Mucosa of gallbladder (tissue), 1 donor: ENCODE measurements around the gene TMEM117. TPM values are rescaled to one million over a fixed set of nuclear protein-coding genes. Genes with fewer than 3 reads are reported as not detected.

Source experiments
- DNase-seq: peaks from one replicate; pipeline ENCODE4 v3.0.0-alpha.2; 2020; ENCODE audit warnings: low spot score
- total RNA-seq: library from RNA; stranded (reverse); gene quantifications from one replicate; pipeline ENCODE4 v1.2.1, GENCODE V29; 2021
- donor health status: DM: no; HTN: no; CAD: no.

The TMEM117 gene
- total RNA-seq, 1 donor from 2014 or later, result 12.0 TPM

DNA sequence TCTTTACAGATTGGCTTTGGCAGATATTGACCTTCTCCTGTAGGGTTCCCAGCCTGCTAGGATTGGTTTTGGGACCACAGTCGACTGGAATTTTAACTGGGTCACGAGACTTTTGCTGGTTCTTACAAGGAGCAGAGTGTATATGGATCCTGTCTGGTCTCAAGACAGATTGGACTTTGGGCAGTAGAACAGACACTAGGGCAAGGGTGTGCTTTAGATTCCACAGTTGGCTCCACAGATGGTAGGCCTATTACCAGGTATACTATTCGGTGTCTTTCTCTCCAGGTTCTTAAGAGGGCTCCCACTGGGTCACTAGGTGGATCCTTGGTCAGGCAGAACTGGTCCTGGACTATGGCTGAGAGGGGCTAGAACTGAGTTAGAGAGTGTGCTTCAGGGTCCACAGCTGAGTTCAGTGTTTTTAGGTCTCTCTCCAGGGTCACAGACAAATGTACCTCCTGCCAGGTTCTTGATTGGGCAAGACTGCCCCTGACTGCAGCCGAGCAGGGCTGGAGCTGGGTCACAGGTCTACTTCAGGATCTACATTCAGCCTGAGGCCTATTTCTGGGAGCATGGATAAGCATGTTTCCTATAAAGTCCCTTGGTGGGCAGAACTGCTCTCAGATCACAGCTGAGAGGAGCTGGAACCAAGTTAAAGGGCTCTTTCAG is 460.2 kb downstream of the TMEM117 start:
- DNase-seq, result no peak

DNA sequence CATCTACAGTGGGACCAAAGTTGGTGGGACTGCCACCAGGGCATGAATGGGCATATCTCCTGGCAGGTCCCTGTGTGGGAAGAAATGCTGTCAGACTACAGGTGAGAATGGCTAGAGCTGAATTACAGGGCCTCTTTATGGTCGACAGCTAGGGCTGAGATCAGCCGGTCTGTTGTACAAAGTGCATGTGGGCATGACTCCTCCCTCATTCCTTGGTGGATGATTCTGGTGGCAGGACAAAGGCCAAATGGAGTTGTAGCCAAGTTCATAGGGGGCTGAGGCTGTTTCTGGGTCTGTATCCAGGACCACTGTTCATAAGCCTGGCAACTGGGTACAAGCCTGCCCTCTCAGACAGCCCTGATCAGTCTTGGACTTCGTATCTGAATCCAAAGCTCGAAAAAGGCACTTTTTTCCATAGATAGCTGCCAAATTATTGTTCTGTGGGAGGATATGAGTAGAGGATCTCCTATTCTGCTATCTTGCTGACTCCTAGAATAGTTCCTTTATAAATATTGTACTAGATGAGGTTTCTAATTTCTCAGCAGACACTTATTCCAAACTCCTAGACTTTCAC is 460.8 kb downstream of the TMEM117 start:
- DNase-seq, result no peak

DNA sequence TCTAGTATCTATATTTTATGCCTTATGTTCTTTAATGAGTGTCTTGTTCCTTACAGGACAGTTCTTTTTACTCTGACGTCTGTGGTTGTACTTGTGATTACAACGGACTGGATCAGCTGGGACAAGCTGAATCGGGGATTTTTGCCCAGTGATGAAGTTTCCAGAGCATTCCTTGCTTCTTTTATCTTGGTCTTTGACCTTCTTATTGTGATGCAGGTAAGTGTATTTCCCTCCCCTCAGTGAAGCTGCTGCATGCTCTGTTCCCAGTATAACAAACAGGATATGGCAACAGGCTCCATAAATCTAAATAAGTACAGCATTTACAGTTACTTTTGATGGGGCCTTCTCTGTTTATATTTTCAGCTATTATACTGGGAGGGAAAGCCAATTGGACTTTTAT is 463.6 kb downstream of the TMEM117 start:
- no peak for DNase-seq

DNA sequence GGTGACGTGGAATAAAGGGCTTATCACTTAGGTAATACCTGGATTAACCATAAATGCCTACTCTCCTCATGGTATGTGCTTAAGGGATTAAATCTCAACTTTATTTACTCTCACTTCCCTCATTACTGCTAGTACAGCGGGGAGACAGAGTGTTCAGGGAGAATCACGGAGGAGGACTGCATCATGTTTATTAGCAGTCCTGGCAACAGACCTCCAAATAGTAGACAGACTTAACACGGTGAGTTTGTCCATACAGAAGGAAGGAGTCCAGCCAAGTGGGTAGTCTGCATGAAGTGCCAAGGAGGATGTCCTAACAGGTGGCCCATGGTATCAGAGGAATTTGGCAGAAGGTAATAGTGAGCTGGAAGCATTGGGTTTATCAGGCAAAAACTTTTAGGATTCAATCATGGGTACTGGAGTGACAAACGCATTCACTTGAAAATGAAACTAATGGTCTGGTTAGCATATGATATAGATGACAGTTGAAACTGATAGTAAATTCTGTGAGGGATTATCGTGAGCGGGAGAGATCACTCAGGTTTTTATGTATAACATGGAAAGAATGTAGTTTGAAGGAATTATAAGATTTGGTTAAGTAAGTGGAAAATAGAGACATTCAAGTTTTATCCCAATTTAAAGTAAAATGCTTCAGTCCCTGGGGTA is 471.8 kb downstream of the TMEM117 start:
- no peak for DNase-seq

DNA sequence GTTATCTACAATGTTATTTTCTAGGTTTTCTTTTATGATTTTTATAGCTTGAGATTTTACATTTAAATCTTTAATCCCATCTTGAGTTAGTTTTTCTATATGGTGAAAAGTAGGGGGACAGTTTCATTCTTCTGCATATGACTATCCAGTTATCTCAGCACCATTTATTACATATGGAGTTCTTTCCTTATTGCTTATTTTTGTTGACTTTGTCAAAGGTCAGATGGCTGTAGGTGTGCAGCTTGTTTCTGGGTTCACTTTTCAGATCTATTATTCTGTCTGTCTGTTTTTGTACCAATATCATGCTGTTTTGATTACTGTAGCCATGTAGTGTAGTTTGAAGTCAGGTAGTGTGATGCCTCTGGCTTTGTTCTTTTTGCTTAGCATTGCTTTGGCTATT is 477.3 kb downstream of the TMEM117 start:
- no peak for DNase-seq

DNA sequence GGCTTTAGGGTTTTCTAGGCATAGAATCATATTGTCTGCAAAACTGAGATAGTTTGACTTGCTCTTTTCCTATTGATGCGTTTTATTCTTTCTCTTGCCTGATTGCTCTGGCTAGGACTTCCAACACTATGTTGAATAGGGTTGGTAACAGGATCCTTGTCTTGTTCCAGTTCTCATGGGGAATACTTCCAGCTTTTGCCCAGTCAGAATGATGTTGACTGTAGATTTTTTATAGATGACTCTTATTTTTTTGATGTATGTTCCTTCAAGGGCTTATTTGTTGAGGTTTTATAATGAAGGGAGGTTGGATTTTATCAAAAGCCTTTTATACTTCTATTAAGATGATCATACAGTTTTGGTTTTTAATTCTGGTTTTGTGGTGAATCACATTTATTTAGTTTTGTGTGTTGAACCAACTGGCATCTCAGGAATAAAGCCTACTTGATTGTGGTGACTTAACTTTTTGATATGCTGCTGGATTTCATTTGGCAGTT is 478.2 kb downstream of the TMEM117 start:
- no peak for DNase-seq

DNA sequence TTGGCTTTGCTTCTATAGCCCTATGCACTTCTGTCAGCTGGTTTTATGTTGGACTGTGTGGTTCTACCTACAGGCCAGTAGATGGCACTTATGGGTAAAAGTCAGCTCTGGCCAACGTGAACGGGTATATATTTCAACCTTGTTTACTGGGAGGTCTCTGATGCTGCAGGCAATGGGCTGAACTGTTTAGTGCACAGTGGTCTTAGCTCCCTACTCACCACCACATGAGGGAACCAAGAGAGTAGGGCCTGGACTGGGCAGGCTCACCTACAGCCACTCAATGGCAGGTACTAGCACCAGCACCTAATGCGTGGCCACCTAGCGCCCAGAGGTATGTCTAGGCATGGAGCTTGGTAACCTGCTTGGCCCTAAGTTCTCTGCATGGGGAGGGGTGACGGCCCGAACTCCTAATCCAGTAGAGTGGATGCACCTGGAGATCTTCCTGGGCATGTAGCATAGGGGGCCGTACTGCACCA is 481.8 kb downstream of the TMEM117 start:
- no peak for DNase-seq

DNA sequence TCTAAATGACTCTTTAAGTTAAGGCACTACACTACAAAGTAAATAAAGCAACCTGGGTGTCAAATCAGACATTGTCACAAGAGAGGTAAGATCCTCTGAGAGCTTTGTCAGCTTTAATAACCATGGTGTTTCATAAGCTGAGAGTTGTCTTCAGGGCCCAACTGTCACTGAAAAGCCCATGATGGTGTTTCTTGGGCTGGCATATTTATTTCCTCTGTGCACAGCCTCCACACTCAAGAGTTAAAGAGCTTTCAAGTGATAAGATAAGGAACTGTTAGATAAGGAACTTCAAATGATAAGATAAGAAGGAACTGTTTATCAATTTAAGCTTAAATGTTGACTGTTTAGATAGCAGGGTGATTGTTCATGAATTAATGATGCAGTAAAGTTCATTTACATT is 495.4 kb downstream of the TMEM117 start:
- DNase-seq, result no peak

DNA sequence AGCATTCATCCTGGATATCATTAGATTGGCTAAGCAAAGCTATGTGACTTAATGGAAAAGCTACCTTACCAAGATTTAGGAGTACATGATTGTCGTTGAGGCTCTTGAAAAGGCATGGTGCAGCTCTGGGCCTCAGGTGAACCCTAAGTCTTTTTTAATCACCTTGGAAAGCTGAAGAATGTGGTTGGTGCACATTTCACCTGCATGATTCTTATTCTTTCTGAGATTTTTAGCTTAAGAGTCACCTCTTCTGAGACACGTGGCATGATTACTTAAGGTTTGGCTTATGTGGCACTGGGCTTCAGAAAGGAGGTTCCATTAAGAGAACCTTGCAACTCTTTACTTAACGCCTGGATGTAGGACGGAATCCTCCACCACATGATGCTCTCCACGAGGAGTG is 498.5 kb downstream of the TMEM117 start:
- no peak for DNase-seq

DNA sequence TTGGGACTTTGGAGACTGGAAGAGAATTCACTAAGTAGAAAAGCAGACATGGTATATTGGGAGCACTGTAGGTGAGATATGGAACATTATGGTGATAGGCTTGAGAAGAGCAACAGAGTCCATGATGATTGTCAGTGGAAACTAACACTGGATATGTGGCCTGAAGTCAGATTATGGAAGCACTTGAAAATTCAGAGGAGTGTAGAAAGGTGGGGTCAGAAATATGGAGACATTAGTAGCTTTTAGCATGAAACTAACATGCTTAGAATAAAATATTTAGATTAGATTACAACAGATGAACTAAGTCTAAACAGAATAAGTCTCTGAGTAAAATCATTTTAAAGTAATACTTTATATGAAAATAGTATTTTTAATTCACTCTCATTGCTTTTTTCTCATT is 499.1 kb downstream of the TMEM117 start:
- no peak for DNase-seq

DNA sequence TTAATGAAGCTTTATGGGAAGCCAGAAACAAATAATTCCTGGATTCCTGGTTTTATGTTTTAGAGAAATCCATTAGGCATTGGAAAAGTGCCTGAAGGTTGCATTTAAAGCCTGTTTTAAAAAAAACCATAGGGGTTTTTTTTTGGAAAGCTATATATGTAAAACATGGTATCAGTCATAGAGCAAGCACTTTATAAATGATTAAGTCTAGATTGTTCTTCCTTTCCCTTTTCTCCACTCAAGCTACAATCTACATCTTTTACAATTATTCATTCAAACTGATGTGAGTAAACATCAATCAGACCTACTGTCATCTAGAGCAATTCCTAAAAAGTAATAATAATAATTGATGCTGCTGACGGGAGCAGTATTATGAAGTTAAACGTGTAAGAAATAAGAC is 500.7 kb downstream of the TMEM117 start:
- no peak for DNase-seq

DNA sequence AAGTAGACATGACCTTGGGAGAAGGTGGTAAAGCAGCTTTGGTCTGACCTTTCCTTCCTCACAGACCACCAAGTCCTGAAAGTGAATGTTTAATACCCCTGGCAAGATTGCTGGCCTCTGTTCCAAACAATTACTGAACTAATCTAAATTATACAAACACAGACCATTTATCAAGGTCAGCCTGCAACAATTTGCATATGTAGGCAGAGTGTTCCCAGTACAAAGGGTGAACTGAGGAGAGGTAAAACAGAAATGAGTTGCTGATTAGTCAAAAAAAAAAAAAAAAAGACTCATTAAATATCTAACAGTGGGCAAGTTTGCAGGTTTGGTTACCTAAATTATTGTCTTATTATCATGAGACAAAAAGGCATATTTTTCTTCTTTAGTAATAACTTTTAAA is 506.5 kb downstream of the TMEM117 start:
- DNase-seq, result no peak

DNA sequence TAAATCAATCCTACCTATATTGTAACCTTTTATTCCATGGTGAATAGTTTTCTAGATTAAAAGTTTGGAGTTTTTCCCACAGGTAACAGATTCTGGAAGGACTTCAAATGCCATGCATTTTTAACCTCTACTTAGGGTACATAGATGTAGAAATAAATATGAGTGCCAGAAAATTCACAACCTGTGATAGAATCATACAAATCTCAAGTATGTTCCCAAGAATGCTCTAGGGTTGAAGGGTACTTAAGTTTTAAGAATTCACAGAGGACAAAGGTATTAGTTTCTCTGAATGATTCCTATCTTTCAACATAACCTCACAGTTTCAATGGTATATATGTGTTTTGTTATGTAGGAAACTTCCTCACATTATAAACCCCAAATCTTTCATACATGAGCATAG is 511.3 kb downstream of the TMEM117 start:
- DNase-seq, result no peak

DNA sequence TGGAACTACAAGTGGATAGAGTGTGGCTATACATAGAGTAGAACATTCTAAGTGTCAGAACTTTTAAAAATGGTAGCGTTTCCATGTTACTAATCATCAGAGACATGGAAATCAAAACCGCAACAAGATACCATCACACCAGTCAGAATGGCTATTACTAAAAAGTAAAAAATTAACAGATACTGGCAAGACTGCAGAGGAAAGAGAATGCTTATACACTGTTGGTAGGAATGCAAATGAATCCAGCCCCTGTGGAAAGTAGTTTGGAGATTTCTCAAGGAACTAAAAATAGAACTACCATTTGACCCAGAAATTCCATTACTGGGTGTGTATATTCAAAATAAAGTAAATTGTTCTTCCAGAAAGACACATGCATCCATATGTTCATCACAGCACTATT is 521.6 kb downstream of the TMEM117 start:
- DNase-seq, result no peak

DNA sequence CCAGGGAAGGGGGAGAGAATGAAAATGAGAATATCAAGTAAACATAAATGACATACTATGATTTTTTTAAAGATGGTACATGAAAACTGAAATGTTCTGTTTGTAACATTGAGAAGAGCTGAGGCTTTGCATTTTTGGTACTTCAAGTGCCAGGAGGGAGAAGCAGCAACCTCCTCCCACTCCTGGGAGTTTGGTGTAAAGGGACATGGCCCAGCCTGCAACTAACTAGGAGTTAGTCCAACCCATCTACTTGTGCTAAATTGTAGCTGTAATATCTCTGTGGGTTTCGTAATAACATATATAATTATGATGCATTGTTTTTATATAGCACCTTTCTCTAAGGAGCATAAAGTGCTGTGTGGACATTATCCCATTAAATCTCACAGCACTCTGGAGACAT is 522.8 kb downstream of the TMEM117 start:
- DNase-seq, result no peak

DNA sequence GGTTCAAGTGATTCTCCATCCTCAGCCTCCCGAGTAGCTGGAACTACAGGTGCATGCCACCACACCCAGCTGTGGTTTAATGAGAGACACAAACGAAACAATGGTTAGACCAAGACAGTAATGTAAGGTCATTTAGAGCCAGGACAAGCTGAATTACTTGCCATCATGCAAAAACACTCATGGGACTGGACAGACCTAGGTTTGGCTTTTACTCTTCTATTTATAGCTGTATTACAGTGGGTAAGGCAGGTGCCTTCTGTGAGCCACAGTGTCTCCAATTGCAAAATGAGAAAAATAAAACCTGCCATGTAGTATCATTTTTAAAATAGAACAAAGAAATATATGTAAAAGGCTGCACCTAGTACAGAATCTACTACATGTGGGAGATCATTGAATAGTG is 527.1 kb downstream of the TMEM117 start:
- DNase-seq, result no peak

DNA sequence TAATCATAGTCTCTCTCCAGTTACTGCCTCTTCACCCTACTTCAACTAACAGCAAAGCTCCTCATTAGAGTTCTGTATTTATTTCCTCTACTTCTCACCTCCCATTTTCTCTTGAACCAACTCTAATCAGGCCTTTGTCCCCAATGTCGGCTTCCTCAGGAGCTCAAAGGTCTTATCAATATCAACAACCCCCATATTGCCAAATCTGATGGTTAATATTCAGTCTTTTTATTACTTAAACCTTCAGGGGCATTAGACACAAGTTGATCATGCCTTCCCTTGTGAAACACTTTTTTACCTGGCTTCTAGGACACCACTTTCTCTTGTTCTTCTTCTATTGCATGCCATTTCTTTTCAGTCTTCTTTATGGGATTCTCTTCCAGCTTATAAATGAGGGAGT is 531.3 kb downstream of the TMEM117 start:
- DNase-seq, result no peak

DNA sequence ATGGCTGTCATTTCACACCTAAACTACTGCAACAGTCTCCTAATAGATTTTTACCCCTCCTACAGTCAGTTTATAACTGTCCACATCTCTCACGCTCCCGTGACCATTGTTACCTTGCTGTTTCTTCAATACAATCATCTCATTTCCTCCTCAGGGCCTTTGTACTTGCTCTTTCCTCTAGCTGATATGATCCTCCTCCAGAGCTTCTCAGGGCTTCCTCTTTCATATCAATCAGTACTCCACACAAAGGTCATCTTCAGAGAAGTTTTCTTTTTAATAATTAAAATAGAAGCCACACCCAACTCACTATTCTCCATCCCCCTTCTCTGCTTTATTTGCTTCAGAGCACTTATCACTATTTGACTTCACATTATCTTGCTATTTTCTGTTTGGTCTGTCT is 532.0 kb downstream of the TMEM117 start:
- no peak for DNase-seq

DNA sequence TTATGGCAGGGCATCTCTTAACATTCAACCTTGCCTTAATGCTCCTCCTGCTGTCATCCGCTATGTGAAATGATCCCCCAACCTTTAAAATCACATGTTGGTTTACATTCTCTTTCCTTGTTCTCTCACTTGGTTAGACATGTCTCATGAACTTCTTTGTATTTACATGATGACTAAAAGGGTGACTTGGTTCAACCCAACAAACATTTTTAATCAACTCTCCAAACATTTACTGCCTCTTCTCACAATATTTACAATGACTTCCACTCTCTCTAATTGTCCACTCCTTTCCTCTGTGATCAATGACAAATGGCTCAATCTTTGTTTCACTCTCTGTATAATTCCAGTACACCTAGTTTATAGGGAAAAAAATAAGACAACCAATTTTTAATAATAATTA is 534.1 kb downstream of the TMEM117 start:
- DNase-seq, result no peak

DNA sequence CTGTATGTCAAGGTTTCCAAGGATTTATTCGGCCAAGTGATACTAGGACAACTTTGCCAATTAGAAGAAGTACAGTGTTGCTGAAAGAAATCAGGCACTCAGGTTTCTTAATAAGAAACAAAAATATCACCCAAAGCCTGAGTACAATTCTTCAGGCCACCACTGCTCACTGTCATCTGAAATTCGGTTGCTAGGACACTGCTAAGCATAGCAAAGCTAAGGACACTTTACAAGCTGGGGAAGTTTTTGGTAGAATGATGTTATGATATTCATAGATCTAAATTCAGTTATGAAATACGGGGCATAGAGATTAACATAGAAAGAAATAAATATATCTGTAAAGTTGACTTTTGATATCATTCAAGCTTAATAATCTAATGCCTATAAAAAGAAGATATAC is 535.1 kb downstream of the TMEM117 start:
- no peak for DNase-seq

DNA sequence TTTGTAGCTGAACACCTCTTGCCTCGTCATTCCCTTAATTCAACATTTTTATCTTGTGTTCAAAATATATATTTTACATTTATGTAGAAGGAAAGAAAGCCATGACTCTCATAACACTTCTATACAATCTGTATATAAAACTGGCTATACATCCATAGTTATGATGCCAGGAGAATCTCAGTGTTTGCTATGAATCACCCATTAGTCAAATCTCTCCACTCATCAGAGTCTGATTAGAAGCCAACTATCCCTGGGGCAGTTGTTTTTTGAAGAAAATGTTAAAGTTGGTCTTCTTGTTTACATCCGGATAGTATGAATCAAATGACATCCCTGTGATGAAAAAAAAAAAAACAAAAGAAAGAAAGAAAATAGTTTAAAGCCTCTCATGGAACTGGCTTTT is 536.4 kb downstream of the TMEM117 start:
- no peak for DNase-seq

DNA sequence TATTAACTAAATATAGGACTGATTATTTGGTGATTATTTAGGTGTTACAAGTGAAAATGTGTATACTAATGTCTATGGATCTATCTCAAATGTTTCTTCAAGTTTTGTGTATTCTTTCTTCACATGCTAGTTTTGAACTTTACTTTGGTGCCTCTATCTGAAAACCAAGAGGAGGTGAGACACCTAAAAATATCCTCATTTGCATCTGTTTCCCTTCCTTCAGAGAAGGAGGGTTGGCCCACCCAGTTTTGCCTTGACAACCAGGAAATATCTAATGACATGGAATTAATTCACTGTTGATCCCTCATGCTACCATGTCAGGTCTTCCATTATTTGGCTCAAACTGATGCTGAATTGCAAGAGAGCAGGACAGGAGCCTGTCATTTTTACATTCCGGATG is 539.8 kb downstream of the TMEM117 start:
- DNase-seq, result no peak

DNA sequence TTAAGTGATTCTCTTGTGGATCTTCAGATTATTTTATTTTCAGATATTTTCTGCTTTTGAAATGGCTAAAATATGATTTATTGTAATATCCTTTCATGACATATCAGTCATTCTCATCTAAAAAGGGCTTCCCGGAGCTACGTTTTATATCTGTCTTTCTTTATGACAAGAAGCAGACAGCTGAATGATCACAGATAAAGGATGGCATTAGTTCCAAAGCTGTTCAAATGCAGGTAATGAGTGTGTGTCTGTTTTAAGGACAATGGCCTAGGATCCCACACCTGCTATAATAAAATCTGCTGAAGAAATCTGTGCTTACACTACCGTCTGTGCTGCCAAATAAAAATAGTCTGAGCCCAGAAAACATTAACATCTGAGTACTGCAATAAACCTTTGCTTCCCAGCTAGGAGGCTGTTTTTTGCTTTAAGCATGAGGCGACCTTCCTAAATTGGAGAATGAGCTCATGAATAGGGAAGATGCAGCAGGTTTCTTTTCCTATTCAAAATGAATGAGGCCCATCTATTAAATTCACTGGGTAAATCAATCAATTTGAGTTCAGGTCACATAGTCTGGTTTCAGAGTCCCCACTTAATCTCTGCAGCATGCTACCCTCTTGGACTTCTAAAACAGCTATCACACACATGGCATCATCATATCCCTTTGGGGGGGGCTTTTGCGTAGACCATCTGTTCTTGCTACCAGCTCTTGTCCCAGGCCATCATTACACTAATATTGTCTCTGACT is 541.7 kb downstream of the TMEM117 start:
- DNase-seq, result no peak
